Caco-2 (cell line): Measurements from ENCODE around the gene IL1B. TPM values are rescaled to one million over a fixed set of nuclear protein-coding genes. Genes with fewer than 3 reads are reported as not detected.

Experiments used
- Bru-seq: library from RNA; stranded (reverse); fragments of 400-500 nt; gene quantifications from one replicate; lab custom pipeline; 2021; lab: Mats Ljungman, UMichigan
- BruChase-seq, 2 experiments: library from RNA; stranded (reverse); fragments of 400-500 nt; gene quantifications; one replicate each; lab custom pipeline; 2021; lab: Mats Ljungman, UMichigan
- BruUV-seq: library from RNA; stranded (reverse); fragments of 400-500 nt; replicated peaks from 2 replicates; lab custom pipeline; 2021; lab: Mats Ljungman, UMichigan
- CTCF ChIA-PET: fragments of 300-600 bp; sonication (Branson Sonifier 250); formaldehyde crosslinking; loops from one replicate; lab custom pipeline; 2022; ENCODE audit warnings: antibody characterized with exemption; lab: Charles Lee
- POLR2A ChIA-PET: fragments of 300-600 bp; sonication (Branson Sonifier 250); formaldehyde crosslinking; loops from one replicate; lab custom pipeline; 2022; ENCODE audit warnings: antibody characterized with exemption; lab: Charles Lee
- DNase-seq, 2 experiments: peaks; one replicate each; pipeline versions ENCODE4 v3.0.0 to v3.0.0-alpha.2; 2020 to 2022
- H3K27me3 ChIP-seq: replicated peaks from 2 replicates; pipeline ENCODE4 v1.6.0; 2011; ENCODE audit warnings: low read length; ENCODE audit not compliant: control insufficient read depth, insufficient read depth
- H3K36me3 ChIP-seq: 2 replicates; pipeline ENCODE4 v1.5.1; 2011; ENCODE audit warnings: low read length; ENCODE audit not compliant: control insufficient read depth, insufficient read depth
- H3K4me1 ChIP-seq: fragments of 250-450 bp; sonication (Bioruptor Pico); 2 replicates; pipeline ENCODE4 v1.5.1; 2020; ENCODE audit warnings: mild to moderate bottlenecking
- H3K4me3 ChIP-seq: 2 replicates; pipeline ENCODE4 v1.5.1; 2011; ENCODE audit warnings: low read depth, mild to moderate bottlenecking, control low read depth, low read length
- H3K9me3 ChIP-seq: fragments of 250-450 bp; sonication (Bioruptor Pico); 2 replicates; pipeline ENCODE4 v1.5.1; 2020; ENCODE audit warnings: mild to moderate bottlenecking, moderate library complexity
- H3K27ac Mint-ChIP-seq: one replicate; pipeline ENCODE4 v1.8.0; 2022; ENCODE audit warnings: mixed read lengths; ENCODE audit not compliant: unreplicated experiment
- H3K27me3 Mint-ChIP-seq: one replicate; pipeline ENCODE4 v1.8.0; 2022; ENCODE audit warnings: mixed read lengths; ENCODE audit not compliant: insufficient read depth, unreplicated experiment
- H3K36me3 Mint-ChIP-seq: one replicate; pipeline ENCODE4 v1.8.0; 2022; ENCODE audit warnings: mild to moderate bottlenecking, mixed read lengths; ENCODE audit not compliant: insufficient read depth, unreplicated experiment
- H3K4me1 Mint-ChIP-seq: one replicate; pipeline ENCODE4 v1.8.0; 2022; ENCODE audit warnings: low read depth, mixed read lengths; ENCODE audit not compliant: unreplicated experiment
- H3K4me3 Mint-ChIP-seq: one replicate; pipeline ENCODE4 v1.8.0; 2022; ENCODE audit warnings: mild to moderate bottlenecking, moderate library complexity, mixed read lengths; ENCODE audit not compliant: unreplicated experiment
- H3K9me3 Mint-ChIP-seq: one replicate; pipeline ENCODE4 v1.8.0; 2022; ENCODE audit warnings: mixed read lengths; ENCODE audit not compliant: unreplicated experiment
- intact Hi-C: fragments of 100-400 bp; cut with micrococcal nuclease; formaldehyde crosslinking; loops from one replicate; pipeline ENCODE4 v1.10.0; 2022; ENCODE audit not compliant: unreplicated experiment
- long read RNA-seq: library from polyadenylated mRNA; stranded (forward); transcript quantifications from one replicate; pipeline ENCODE4 v2.0.0, GENCODE V29; 2022
- total RNA-seq: library from RNA; stranded (reverse); gene quantifications from 2 replicates; pipeline ENCODE4 v1.2.3, GENCODE V29; 2022
- TF ChIP-seq, protein P1 (sequence below), 2 experiments: fragments of 200-600 bp in 1 of 2; IDR thresholded peaks; 1 replicate in 1 of 2; 2 replicates in 1 of 2; pipeline versions ENCODE4 v1.5.1 to v1.8.0; 2011 to 2022; ENCODE audit warnings: antibody characterized with exemption in 1 of 2, control low read depth in 1 of 2, inconsistent platforms in 1 of 2, low read depth in 1 of 2, low read length in 1 of 2, mild to moderate bottlenecking in 1 of 2, moderate library complexity in 1 of 2; ENCODE audit not compliant: insufficient read depth in 1 of 2, severe bottlenecking in 1 of 2, unreplicated experiment in 1 of 2

Gene IL1B
- total RNA-seq (0.18 TPM in 1 of 2 replicates, not detected in the other), Bru-seq, nascent RNA (percentile 9 among the genes with signal in this experiment), BruChase-seq, experiment 1, labeled RNA remaining after a 2-hour chase (percentile 17 among the genes with signal in this experiment), BruChase-seq, experiment 2, labeled RNA remaining after a 6-hour chase (percentile 9 among the genes with signal in this experiment)
- long read RNA-seq = 0 reads

DNA sequence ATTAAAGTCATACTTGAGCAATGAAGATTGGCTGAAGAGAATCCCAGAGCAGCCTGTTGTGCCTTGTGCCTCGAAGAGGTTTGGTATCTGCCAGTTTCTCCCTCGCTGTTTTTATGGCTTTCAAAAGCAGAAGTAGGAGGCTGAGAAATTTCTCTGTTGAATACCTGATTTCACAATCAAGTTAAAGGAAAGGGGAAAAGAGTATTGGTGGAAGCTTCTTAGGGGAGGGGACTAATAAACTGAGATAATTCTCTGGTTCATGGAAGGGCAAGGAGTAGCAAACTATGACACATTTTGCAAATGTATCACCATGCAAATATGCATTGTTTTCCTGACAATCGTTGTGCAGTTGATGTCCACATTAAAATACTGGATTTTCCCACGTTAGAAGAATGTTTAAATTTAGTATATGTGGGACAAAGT is at the start of gene IL1B:
Gene IL1B (minus strand): TSS at position 85 of the 423 bp plus-strand sequence. CDS start 550 bp downstream, outside the sequence.
- CTCF ChIA-PET = interaction anchor here (1.2 kb wide), 1 partner anchor 105 kb away, joined by 5 read pairs; no protein-coding TSS in a partner anchor
- Mint-ChIP-seq H3K27me3 (no peaks in the 10 kb centered on the region), H3K4me1 (peaks cover 6% of the 10 kb centered on the region), H3K4me3 (no peak within 1 kb of the TSS), H3K36me3 (no peaks in the 10 kb centered on the region), H3K9me3 (no peaks in the 10 kb centered on the region), H3K27ac (no peak within 1 kb of the TSS)
- intact Hi-C loops = no loop called here
- Histone ChIP-seq H3K9me3 (no peaks in the 10 kb centered on the region), H3K36me3 (no peaks in the 10 kb centered on the region), H3K4me1 (0 out of 2 replicates have a peak, but pooled peaks cover 2% of the 10 kb centered on the region), H3K27me3 (no peaks in the 10 kb centered on the region), H3K4me3 (no peak within 1 kb of the TSS)
- no TSS peak for BruUV-seq
- no peak for DNase-seq
- TF ChIP-seq, protein P1, sequence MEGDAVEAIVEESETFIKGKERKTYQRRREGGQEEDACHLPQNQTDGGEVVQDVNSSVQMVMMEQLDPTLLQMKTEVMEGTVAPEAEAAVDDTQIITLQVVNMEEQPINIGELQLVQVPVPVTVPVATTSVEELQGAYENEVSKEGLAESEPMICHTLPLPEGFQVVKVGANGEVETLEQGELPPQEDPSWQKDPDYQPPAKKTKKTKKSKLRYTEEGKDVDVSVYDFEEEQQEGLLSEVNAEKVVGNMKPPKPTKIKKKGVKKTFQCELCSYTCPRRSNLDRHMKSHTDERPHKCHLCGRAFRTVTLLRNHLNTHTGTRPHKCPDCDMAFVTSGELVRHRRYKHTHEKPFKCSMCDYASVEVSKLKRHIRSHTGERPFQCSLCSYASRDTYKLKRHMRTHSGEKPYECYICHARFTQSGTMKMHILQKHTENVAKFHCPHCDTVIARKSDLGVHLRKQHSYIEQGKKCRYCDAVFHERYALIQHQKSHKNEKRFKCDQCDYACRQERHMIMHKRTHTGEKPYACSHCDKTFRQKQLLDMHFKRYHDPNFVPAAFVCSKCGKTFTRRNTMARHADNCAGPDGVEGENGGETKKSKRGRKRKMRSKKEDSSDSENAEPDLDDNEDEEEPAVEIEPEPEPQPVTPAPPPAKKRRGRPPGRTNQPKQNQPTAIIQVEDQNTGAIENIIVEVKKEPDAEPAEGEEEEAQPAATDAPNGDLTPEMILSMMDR (IDR thresholded peaks at IDR 0.05; ENCODE audit: insufficient read depth in 1 of 2, low read depth in 1 of 2, low read length in 1 of 2, severe bottlenecking in 1 of 2, unreplicated experiment in 1 of 2) = no peak
- POLR2A ChIA-PET = no interaction called here

DNA sequence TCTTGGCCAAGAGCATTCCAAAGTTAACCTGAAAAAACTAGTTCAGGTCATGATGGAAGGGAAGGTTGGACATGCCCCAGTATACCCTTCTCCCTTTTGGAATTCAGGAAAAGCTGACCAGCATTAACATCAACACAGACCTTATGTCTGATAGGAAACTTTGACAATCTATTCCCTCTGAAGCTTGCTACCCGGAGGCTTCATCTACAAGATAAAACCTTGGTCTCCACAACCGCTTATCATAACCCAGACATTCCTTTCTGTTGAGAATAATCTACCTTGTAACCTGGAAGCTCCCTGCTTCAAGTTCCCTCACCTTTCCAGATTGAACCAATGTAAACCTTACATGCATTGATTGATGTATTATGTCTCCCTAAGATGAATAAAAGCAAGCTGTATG is 49.7 kb upstream of the IL1B start:
- H3K4me1 Mint-ChIP-seq = no peaks in the 10 kb centered on the region
- intact Hi-C loops = loop anchor here (5.0 kb wide), 1 partner anchor 124 kb away; the partner anchor contains the start of gene CKAP2L
- DNase-seq = no peak
- POLR2A ChIA-PET = no interaction called here
- no TSS peak for BruUV-seq
- Histone ChIP-seq H3K27me3 (no peaks in the 10 kb centered on the region), H3K36me3 (no peaks in the 10 kb centered on the region), H3K4me3 (no peak overlapping the region), H3K4me1 (no peaks in the 10 kb centered on the region), H3K9me3 (peaks cover 4% of the 10 kb centered on the region; the same call in 1 of the 2 replicates)
- H3K36me3 Mint-ChIP-seq = no peaks in the 10 kb centered on the region
- TF ChIP-seq, protein P1 (IDR thresholded peaks at IDR 0.05; ENCODE audit: insufficient read depth in 1 of 2, low read depth in 1 of 2, low read length in 1 of 2, severe bottlenecking in 1 of 2, unreplicated experiment in 1 of 2) = no peak
- CTCF ChIA-PET = interaction anchor here (2.3 to 2.5 kb wide), 2 partner anchors 56 to 136 kb away, joined by 11 to 20 read pairs; no protein-coding TSS in a partner anchor
- no peaks in the 10 kb centered on the region for H3K27me3 Mint-ChIP-seq
- H3K4me3 Mint-ChIP-seq = no peak overlapping the region
- H3K27ac Mint-ChIP-seq = no peak overlapping the region
- peaks cover 14% of the 10 kb centered on the region for H3K9me3 Mint-ChIP-seq

GRCh38 chr2:112885506-112885902 is 48.9 kb upstream of the IL1B start:
- DNase-seq = no peak
- H3K9me3 ChIP-seq = peaks cover 4% of the 10 kb centered on the region; the same call in 1 of the 2 replicates
- Mint-ChIP-seq H3K36me3 (no peaks in the 10 kb centered on the region), H3K4me3 (no peak overlapping the region), H3K27me3 (no peaks in the 10 kb centered on the region), H3K4me1 (no peaks in the 10 kb centered on the region), H3K27ac (no peak overlapping the region), H3K9me3 (peaks cover 11% of the 10 kb centered on the region)
- H3K4me1 ChIP-seq = no peaks in the 10 kb centered on the region
- no peak overlapping the region for H3K4me3 ChIP-seq
- POLR2A ChIA-PET = no interaction called here
- no TSS peak for BruUV-seq
- intact Hi-C loops = loop anchor here (1.0 to 5.0 kb wide), 3 partner anchors 73 to 136 kb away; partner anchors contain the start of gene CKAP2L
- H3K27me3 ChIP-seq = no peaks in the 10 kb centered on the region
- no peaks in the 10 kb centered on the region for H3K36me3 ChIP-seq
- CTCF ChIA-PET = interaction anchor here (0.5 to 2.5 kb wide), 6 partner anchors 57 to 1718 kb away, joined by 3 to 20 read pairs (median 3); partner anchors contain the start of gene CHCHD5
- TF ChIP-seq, protein P1 (IDR thresholded peaks at IDR 0.05; ENCODE audit: insufficient read depth in 1 of 2, low read depth in 1 of 2, low read length in 1 of 2, severe bottlenecking in 1 of 2, unreplicated experiment in 1 of 2) = no peak
